Hepatocyte (in vitro differentiated cells): ENCODE measurements around the gene F8.

Experiments used
- CTCF ChIP-seq: fragments of 200-600 bp; sonication (generic); IDR thresholded peaks from 2 replicates; pipeline ENCODE4 v1.5.1; 2016; ENCODE audit warnings: antibody characterized with exemption, mild to moderate bottlenecking; ENCODE audit not compliant: poor library complexity
- EZH2 ChIP-seq: fragments of 200-600 bp; sonication (generic); IDR thresholded peaks from 2 replicates; pipeline ENCODE4 v1.6.1; 2016; ENCODE audit warnings: antibody characterized with exemption, mild to moderate bottlenecking, borderline replicate concordance
- EZH2phosphoT487 ChIP-seq: fragments of 200-600 bp; sonication (generic); IDR thresholded peaks from one replicate; pipeline ENCODE4 v1.6.1; 2018; ENCODE audit warnings: antibody characterized with exemption, mild to moderate bottlenecking, low read depth, moderate library complexity; ENCODE audit not compliant: unreplicated experiment, severe bottlenecking

GRCh38 chrX:155005190-155005589 lies 17.3 kb downstream of the F8 start:
- no peak for TF ChIP-seq CTCF
- no peak for TF ChIP-seq EZH2
- TF ChIP-seq EZH2phosphoT487, result no peak
